Muscle of arm (tissue), 12 donors: Measurements from ENCODE around the gene IRF2BP2. TPM values are rescaled to one million over a fixed set of nuclear protein-coding genes. Genes with fewer than 3 reads are reported as not detected.

Experiments used
- DNase-seq: peaks from one replicate; pipeline ENCODE4 v3.0.0-alpha.2; 2013
- polyA plus RNA-seq, 12 donors: library from polyadenylated mRNA; unstranded; fragments of 120-200 nt; gene quantifications; one replicate each; pipeline ENCODE4 v1.2.1, GENCODE V29; 2013; ENCODE audit not compliant: insufficient read length in 12 of 12

Gene IRF2BP2
- polyA plus RNA-seq, 12 donors, result 59.4 to 182 (median 70.1) TPM

- no peak for DNase-seq
Measured at GRCh38 chr1:234585330-234586055, 24.5 kb downstream of the IRF2BP2 start.

- no peak for DNase-seq
Measured at GRCh38 chr1:234584926-234585325, 25.1 kb downstream of the IRF2BP2 start.

- DNase-seq, result no peak
Measured at GRCh38 chr1:234584420-234584805, 25.6 kb downstream of the IRF2BP2 start.

- DNase-seq, result no peak
Measured at GRCh38 chr1:234583755-234584419, 26.1 kb downstream of the IRF2BP2 start.

GRCh38 chr1:234582681-234583301, 27.2 kb downstream of the IRF2BP2 start:
- no peak for DNase-seq

- DNase-seq, result no peak
Measured at GRCh38 chr1:234582186-234582585, 27.8 kb downstream of the IRF2BP2 start.

- no peak for DNase-seq
Measured at GRCh38 chr1:234581063-234581714, 28.8 kb downstream of the IRF2BP2 start.

- no peak for DNase-seq
Measured at GRCh38 chr1:234579967-234580366, 30.0 kb downstream of the IRF2BP2 start.

GRCh38 chr1:234578735-234579134, 31.2 kb downstream of the IRF2BP2 start:
- DNase-seq, result no peak

GRCh38 chr1:234578087-234578486, 31.9 kb downstream of the IRF2BP2 start:
- DNase-seq, result no peak

GRCh38 chr1:234573711-234574299, 36.2 kb downstream of the IRF2BP2 start:
- no peak for DNase-seq

GRCh38 chr1:234572966-234573365, 37.0 kb downstream of the IRF2BP2 start:
- no peak for DNase-seq

GRCh38 chr1:234571702-234572101, 38.3 kb downstream of the IRF2BP2 start:
- DNase-seq, result no peak

- no peak for DNase-seq
Measured at GRCh38 chr1:234570329-234571120, 39.5 kb downstream of the IRF2BP2 start.

- no peak for DNase-seq
Measured at GRCh38 chr1:234568345-234568744, 41.6 kb downstream of the IRF2BP2 start.

- no peak for DNase-seq
Measured at GRCh38 chr1:234565132-234565531, 44.8 kb downstream of the IRF2BP2 start.

- DNase-seq, result no peak
Measured at GRCh38 chr1:234564035-234565029, 45.6 kb downstream of the IRF2BP2 start.

GRCh38 chr1:234562334-234562733, 47.6 kb downstream of the IRF2BP2 start:
- no peak for DNase-seq

- no peak for DNase-seq
Measured at GRCh38 chr1:234561319-234561718, 48.7 kb downstream of the IRF2BP2 start.
